ENCODE measurements around the gene SHISAL2A. TPM values are rescaled to one million over a fixed set of nuclear protein-coding genes. Genes with fewer than 3 reads are reported as not detected.

The SHISAL2A gene
- total and polyA plus RNA-seq, 2 donors (not counting 1 experiment from before 2014, with no cell fraction given) = not detected

DNA sequence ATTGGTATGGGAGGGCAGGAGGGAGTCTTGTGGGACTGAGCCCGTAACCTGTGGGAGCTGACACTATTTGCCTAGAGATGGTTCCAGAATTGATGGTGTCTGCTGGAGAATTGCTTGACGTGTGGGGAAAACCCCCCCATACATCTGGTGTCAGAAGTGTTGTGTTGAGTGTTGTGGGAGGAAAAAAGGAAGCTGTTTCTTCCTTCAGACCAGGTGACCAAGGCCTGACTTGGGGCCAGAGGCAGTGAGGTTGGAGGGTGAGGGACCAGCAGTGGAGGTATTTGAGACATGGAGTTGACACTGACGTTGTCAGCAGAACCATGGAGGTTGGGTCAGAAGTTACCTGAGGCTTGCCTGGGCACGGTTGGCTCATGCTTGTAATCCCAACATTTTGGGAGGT is 8.3 kb downstream of the SHISAL2A start:
- peaks cover 8% of the 10 kb centered on the region for H3K27me3 ChIP-seq (ENCODE audit: control insufficient read depth, insufficient read depth, low read length)
- no peak overlapping the region for H3K9ac ChIP-seq (ENCODE audit: insufficient read depth, low read length)
- no peaks in the 10 kb centered on the region for H3K4me1 ChIP-seq (ENCODE audit: control insufficient read depth, extremely low read depth, insufficient read depth, low read length)
- H3K9me3 ChIP-seq (ENCODE audit: control insufficient read depth, insufficient read depth, low read depth, low read length) = no peaks in the 10 kb centered on the region
- no peak for DNase-seq (ENCODE audit: low read depth in 2 of 2)
- H3K36me3 ChIP-seq (ENCODE audit: control insufficient read depth, insufficient read depth, low read length) = no peaks in the 10 kb centered on the region
- TF ChIP-seq, protein P1, sequence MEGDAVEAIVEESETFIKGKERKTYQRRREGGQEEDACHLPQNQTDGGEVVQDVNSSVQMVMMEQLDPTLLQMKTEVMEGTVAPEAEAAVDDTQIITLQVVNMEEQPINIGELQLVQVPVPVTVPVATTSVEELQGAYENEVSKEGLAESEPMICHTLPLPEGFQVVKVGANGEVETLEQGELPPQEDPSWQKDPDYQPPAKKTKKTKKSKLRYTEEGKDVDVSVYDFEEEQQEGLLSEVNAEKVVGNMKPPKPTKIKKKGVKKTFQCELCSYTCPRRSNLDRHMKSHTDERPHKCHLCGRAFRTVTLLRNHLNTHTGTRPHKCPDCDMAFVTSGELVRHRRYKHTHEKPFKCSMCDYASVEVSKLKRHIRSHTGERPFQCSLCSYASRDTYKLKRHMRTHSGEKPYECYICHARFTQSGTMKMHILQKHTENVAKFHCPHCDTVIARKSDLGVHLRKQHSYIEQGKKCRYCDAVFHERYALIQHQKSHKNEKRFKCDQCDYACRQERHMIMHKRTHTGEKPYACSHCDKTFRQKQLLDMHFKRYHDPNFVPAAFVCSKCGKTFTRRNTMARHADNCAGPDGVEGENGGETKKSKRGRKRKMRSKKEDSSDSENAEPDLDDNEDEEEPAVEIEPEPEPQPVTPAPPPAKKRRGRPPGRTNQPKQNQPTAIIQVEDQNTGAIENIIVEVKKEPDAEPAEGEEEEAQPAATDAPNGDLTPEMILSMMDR (conservative IDR thresholded peaks at IDR 0.05 in 1 of 2, IDR thresholded peaks at IDR 0.05 in 1 of 2; ENCODE audit: low read depth in 1 of 2, low read length in 2 of 2) = no peak
- no peak for TF ChIP-seq EZH2 (IDR thresholded peaks at IDR 0.05; ENCODE audit: low read length, missing control alignments)
- no peak overlapping the region for H2AFZ ChIP-seq (ENCODE audit: low read length)
- no peak overlapping the region for H3K4me2 ChIP-seq (ENCODE audit: extremely low read depth, insufficient read depth, low read length)
- H4K20me1 ChIP-seq (ENCODE audit: control insufficient read depth, extremely low read depth, insufficient read depth, low read length) = no peaks in the 10 kb centered on the region
- no peak overlapping the region for H3K27ac ChIP-seq (ENCODE audit: insufficient read depth, low read length)
- no peaks in the 10 kb centered on the region for H3K79me2 ChIP-seq (ENCODE audit: control insufficient read depth, insufficient read depth, low read length)
- H3K4me3 ChIP-seq (replicated peaks in 1 of 4; ENCODE audit: control extremely low read depth in 1 of 4, insufficient read depth in 1 of 4, low read depth in 3 of 4, low read length in 4 of 4) = no peak overlapping the region

DNA sequence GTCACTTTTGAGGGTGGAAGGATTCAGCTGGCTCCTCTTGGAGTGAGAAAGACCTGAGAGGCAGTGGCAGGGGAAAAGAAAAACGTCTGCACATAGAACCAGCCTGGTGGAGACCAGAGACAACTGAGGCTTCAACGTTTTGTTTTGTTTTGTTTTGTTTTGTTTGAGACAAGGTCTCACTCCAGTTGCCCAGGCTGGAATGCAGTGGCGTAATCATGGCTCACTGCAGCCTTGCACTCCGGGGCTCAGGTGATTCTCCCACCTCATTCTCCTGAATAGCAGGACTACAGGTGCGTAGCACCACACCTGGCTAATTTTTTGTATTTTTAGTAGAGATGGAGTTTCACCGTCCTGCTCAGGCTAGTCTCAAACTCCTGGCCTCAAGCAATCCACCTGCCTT is 12.3 kb downstream of the SHISAL2A start:
- no peak for TF ChIP-seq EZH2 (IDR thresholded peaks at IDR 0.05; ENCODE audit: low read length, missing control alignments)
- TF ChIP-seq, protein P1 (conservative IDR thresholded peaks at IDR 0.05 in 1 of 2, IDR thresholded peaks at IDR 0.05 in 1 of 2; ENCODE audit: low read depth in 1 of 2, low read length in 2 of 2) = no peak
- Histone ChIP-seq H3K4me2 (ENCODE audit: extremely low read depth, insufficient read depth, low read length) (no peak overlapping the region), H3K4me1 (ENCODE audit: control insufficient read depth, extremely low read depth, insufficient read depth, low read length) (no peaks in the 10 kb centered on the region), H3K9me3 (ENCODE audit: control insufficient read depth, insufficient read depth, low read depth, low read length) (no peaks in the 10 kb centered on the region), H4K20me1 (ENCODE audit: control insufficient read depth, extremely low read depth, insufficient read depth, low read length) (no peaks in the 10 kb centered on the region), H2AFZ (ENCODE audit: low read length) (no peak overlapping the region), H3K27me3 (ENCODE audit: control insufficient read depth, insufficient read depth, low read length) (peaks cover 4% of the 10 kb centered on the region), H3K9ac (ENCODE audit: insufficient read depth, low read length) (no peak overlapping the region), H3K27ac (ENCODE audit: insufficient read depth, low read length) (no peak overlapping the region), H3K4me3 (replicated peaks in 1 of 4; ENCODE audit: control extremely low read depth in 1 of 4, insufficient read depth in 1 of 4, low read depth in 3 of 4, low read length in 4 of 4) (no peak overlapping the region), H3K79me2 (ENCODE audit: control insufficient read depth, insufficient read depth, low read length) (no peaks in the 10 kb centered on the region), H3K36me3 (ENCODE audit: control insufficient read depth, insufficient read depth, low read length) (no peaks in the 10 kb centered on the region)
- no peak for DNase-seq (ENCODE audit: low read depth in 2 of 2)

GRCh38 chr1:52651904-52652303 is 18.9 kb downstream of the SHISAL2A start:
- no peak overlapping the region for H3K9ac ChIP-seq (ENCODE audit: insufficient read depth, low read length)
- no peaks in the 10 kb centered on the region for H4K20me1 ChIP-seq (ENCODE audit: control insufficient read depth, extremely low read depth, insufficient read depth, low read length)
- H3K9me3 ChIP-seq (ENCODE audit: control insufficient read depth, insufficient read depth, low read depth, low read length) = no peaks in the 10 kb centered on the region
- no peak overlapping the region for H3K27ac ChIP-seq (ENCODE audit: insufficient read depth, low read length)
- no peak for DNase-seq (ENCODE audit: low read depth in 2 of 2)
- H3K36me3 ChIP-seq (ENCODE audit: control insufficient read depth, insufficient read depth, low read length) = no peaks in the 10 kb centered on the region
- H3K27me3 ChIP-seq (ENCODE audit: control insufficient read depth, insufficient read depth, low read length) = peaks cover 4% of the 10 kb centered on the region
- H3K4me1 ChIP-seq (ENCODE audit: control insufficient read depth, extremely low read depth, insufficient read depth, low read length) = no peaks in the 10 kb centered on the region
- no peak overlapping the region for H3K4me2 ChIP-seq (ENCODE audit: extremely low read depth, insufficient read depth, low read length)
- H3K4me3 ChIP-seq (replicated peaks in 1 of 4; ENCODE audit: control extremely low read depth in 1 of 4, insufficient read depth in 1 of 4, low read depth in 3 of 4, low read length in 4 of 4) = no peak overlapping the region
- TF ChIP-seq EZH2 (IDR thresholded peaks at IDR 0.05; ENCODE audit: low read length, missing control alignments) = no peak
- TF ChIP-seq, protein P1 (conservative IDR thresholded peaks at IDR 0.05 in 1 of 2, IDR thresholded peaks at IDR 0.05 in 1 of 2; ENCODE audit: low read depth in 1 of 2, low read length in 2 of 2) = no peak
- no peak overlapping the region for H2AFZ ChIP-seq (ENCODE audit: low read length)
- no peaks in the 10 kb centered on the region for H3K79me2 ChIP-seq (ENCODE audit: control insufficient read depth, insufficient read depth, low read length)

Measured in fibroblast of lung (primary cell).